AG09319 (cell line): ENCODE measurements around the gene WDR64.

Experiments used
- DNase-seq: peaks from one replicate; pipeline ENCODE4 v3.0.0-alpha.2; 2010; ENCODE audit warnings: low read depth; ENCODE audit errors: extremely low read depth
- CTCF ChIP-seq: IDR thresholded peaks from 2 replicates; pipeline ENCODE4 v1.5.1; 2011; ENCODE audit warnings: low read depth, mild to moderate bottlenecking, inconsistent platforms, low read length, moderate library complexity

WDR64 gene

GRCh38 chr1:241652012-241652411 is at the start of gene WDR64:
WDR64 (plus strand) TSS chr1:241652281; CDS start chr1:241652485, 204 bp downstream.
- DNase-seq, result no peak
- TF ChIP-seq CTCF, result no peak

GRCh38 chr1:241603731-241604245 is 48.3 kb upstream of the WDR64 start:
- no peak for DNase-seq
- TF ChIP-seq CTCF, result no peak

GRCh38 chr1:241605146-241605805 is 46.8 kb upstream of the WDR64 start:
- DNase-seq, result no peak
- no peak; the same call in 1 of the 2 replicates for TF ChIP-seq CTCF

GRCh38 chr1:241606544-241606943 is 45.5 kb upstream of the WDR64 start:
- DNase-seq, result no peak
- no peak for TF ChIP-seq CTCF

GRCh38 chr1:241607497-241607896 is 44.6 kb upstream of the WDR64 start:
- TF ChIP-seq CTCF, result no peak
- no peak for DNase-seq

GRCh38 chr1:241608379-241609033 is 43.6 kb upstream of the WDR64 start:
- DNase-seq, result no peak
- no peak for TF ChIP-seq CTCF

- no peak for TF ChIP-seq CTCF
- no peak for DNase-seq
These were observed 41.8 kb upstream of the WDR64 start for GRCh38 chr1:241610056-241610815.
